HepG2 (cell line): Measurements from ENCODE around the gene CCDC69. TPM values are rescaled to one million over a fixed set of nuclear protein-coding genes. Genes with fewer than 3 reads are reported as not detected.

ENCODE experiments used
- AHDC1 ChIP-seq: sonication (generic); formaldehyde crosslinking; IDR thresholded peaks from 2 replicates; pipeline ENCODE4 v1.5.1; 2020; ENCODE audit warnings: mild to moderate bottlenecking, missing genetic modification reagents, borderline replicate concordance
- ARHGAP35 ChIP-seq: sonication (generic); formaldehyde crosslinking; IDR thresholded peaks from 2 replicates; pipeline ENCODE4 v1.9.0; 2022; ENCODE audit warnings: mild to moderate bottlenecking, inconsistent platforms, moderate library complexity, missing genetic modification reagents, borderline replicate concordance
- CAMTA2 ChIP-seq: sonication (generic); formaldehyde crosslinking; IDR thresholded peaks from 2 replicates; pipeline ENCODE4 v1.4.0; 2020; ENCODE audit warnings: mild to moderate bottlenecking, missing genetic modification reagents, borderline replicate concordance
- CERS6 ChIP-seq: sonication (generic); formaldehyde crosslinking; IDR thresholded peaks from 2 replicates; pipeline ENCODE4 v1.5.0; 2020; ENCODE audit warnings: missing genetic modification reagents
- NR2F6 ChIP-seq, 2 experiments: IDR thresholded peaks; 2 replicates each; pipeline ENCODE4 v1.6.1; 2016; ENCODE audit warnings: antibody characterized with exemption in 1 of 2, mild to moderate bottlenecking in 1 of 2
- POLR2AphosphoS2 ChIP-seq: IDR thresholded peaks from 2 replicates; pipeline ENCODE4 v1.6.1; 2011; ENCODE audit warnings: low read depth, low read length, improper control_type of control experiment
- REL ChIP-seq: sonication (generic); formaldehyde crosslinking; conservative IDR thresholded peaks from 2 replicates; pipeline ENCODE4 v1.8.0; 2022; ENCODE audit warnings: mild to moderate bottlenecking, missing genetic modification reagents, moderate library complexity
- SALL1 ChIP-seq: sonication (generic); formaldehyde crosslinking; IDR thresholded peaks from 2 replicates; pipeline ENCODE4 v1.8.0; 2022; ENCODE audit warnings: mild to moderate bottlenecking, missing genetic modification reagents
- TAF1 ChIP-seq: sonication (generic); formaldehyde crosslinking; IDR thresholded peaks from 2 replicates; pipeline ENCODE4 v1.4.0; 2020; ENCODE audit warnings: missing genetic modification reagents
- TAF15 ChIP-seq: fragments of 200-400 bp; formaldehyde crosslinking; IDR thresholded peaks from one replicate; pipeline ENCODE4 v1.6.1; 2018; ENCODE audit warnings: mild to moderate bottlenecking, low read depth, low read length; ENCODE audit not compliant: poor library complexity, severe bottlenecking
- TFDP1 ChIP-seq: IDR thresholded peaks from 2 replicates; pipeline ENCODE4 v1.6.1; 2016; ENCODE audit warnings: missing compliant biosample characterization, missing genetic modification reagents, borderline replicate concordance
- ZFAT ChIP-seq: sonication (generic); formaldehyde crosslinking; conservative IDR thresholded peaks from 2 replicates; pipeline ENCODE4 v1.8.1; 2023; ENCODE audit warnings: missing genetic modification reagents, inconsistent platforms
- ZNF160 ChIP-seq: sonication (generic); formaldehyde crosslinking; IDR thresholded peaks from 2 replicates; pipeline ENCODE4 v1.8.0; 2022; ENCODE audit warnings: mild to moderate bottlenecking, inconsistent platforms, missing genetic modification reagents
- ZNF382 ChIP-seq: sonication (generic); formaldehyde crosslinking; IDR thresholded peaks from 2 replicates; pipeline ENCODE4 v1.5.0; 2020; ENCODE audit warnings: missing genetic modification reagents, mild to moderate bottlenecking, borderline replicate concordance
- ZNF414 ChIP-seq: sonication (generic); formaldehyde crosslinking; IDR thresholded peaks from 2 replicates; pipeline ENCODE4 v1.5.0; 2020; ENCODE audit warnings: missing genetic modification reagents
- ZNF569 ChIP-seq: sonication (generic); formaldehyde crosslinking; IDR thresholded peaks from 2 replicates; pipeline ENCODE4 v1.5.0; 2020; ENCODE audit warnings: mild to moderate bottlenecking, missing genetic modification reagents, moderate library complexity, borderline replicate concordance
- ZNF788 ChIP-seq: sonication (generic); formaldehyde crosslinking; IDR thresholded peaks from 2 replicates; pipeline ENCODE4 v1.5.0; 2020; ENCODE audit warnings: mild to moderate bottlenecking, missing genetic modification reagents, borderline replicate concordance
- polyA plus RNA-seq, 8 experiments: library from polyadenylated mRNA; depleted of rRNA in 3 of 8; stranded (reverse) in 7 of 8; unstranded in 1 of 8; fragments of >200 nt; fragmentation: Illumina TruSeq in 4 of 8; extraction: Trizol in 4 of 8; gene quantifications; 2 replicates each; pipeline versions ENCODE4 v1.2.1 to v1.2.3, GENCODE V29; 2011 to 2016; ENCODE audit warnings: low read depth in 4 of 8, missing spikeins in 1 of 8, mixed read lengths in 1 of 8; ENCODE audit not compliant: insufficient read depth in 1 of 8
- total RNA-seq, 5 experiments: library from RNA; depleted of rRNA; stranded (reverse); fragments of >200 nt; fragmentation: Illumina TruSeq; extraction: Trizol; gene quantifications; 2 replicates each; pipeline ENCODE4 v1.2.3, GENCODE V29; 2016; ENCODE audit warnings: low read depth in 1 of 5
- TF ChIP-seq, protein P1 (sequence below): sonication (generic); formaldehyde crosslinking; IDR thresholded peaks from 2 replicates; pipeline ENCODE4 v1.5.1; 2020; ENCODE audit warnings: missing genetic modification reagents, mild to moderate bottlenecking, borderline replicate concordance

The CCDC69 gene
- total and polyA plus RNA-seq, 2 of the 13 experiments (the other 11 are each of a cell fraction or from before 2014, with no cell fraction given), result 12.2 to 45.2 TPM

DNA sequence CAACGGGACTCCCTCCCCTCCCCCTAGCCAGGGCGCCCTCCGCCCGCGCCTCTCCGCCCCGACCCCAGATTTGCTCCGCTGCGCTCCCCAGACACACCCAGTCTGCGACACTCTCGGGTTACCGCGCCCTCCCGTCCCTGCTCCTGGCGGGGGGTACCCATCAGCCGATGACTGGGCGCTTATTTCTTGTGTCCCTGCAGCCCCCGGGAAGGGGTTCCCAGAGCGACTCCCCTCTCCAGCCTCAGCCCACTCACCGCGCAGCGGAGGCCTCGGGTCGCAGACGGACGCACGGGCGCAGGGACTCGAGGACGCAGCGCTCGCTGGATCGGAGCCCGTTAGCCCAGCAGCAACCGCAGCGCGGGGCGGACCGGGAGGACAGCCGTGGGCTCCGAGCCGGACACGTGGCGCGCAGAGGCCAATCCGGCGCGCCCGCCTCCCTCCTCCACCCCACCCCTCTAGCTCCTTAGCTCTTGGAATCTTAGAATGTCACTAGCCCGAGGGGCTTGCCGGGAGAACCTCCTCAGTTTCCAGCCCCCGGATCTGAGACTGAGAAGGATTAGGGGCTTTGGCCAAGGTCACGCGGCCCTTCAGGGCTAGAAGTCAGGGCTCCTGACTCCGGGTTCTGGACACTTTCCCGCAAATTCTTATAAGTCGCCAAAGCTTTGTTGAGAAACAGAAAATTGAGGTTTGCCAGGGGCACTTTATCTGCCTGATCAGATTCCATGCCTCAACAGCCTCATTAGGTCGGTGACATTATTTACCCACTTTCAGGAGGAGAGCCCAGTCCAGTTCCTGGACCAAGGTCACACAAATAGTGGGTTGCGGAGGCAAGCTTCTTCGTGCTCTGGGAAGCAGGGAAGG, 66.2 kb downstream of the CCDC69 start, which contains the start of gene ANXA6 (continued):
- TF ChIP-seq POLR2AphosphoS2, result no peak
- no peak for TF ChIP-seq ZNF382
- 0 out of 2 replicates have a peak, but pooled peaks have one; percentile 38 for TF ChIP-seq CERS6
- TF ChIP-seq ZNF160, result peak; percentile 54; the same call in 1 of the 2 replicates
- TF ChIP-seq REL (CRISPR knock-in tag), result no peak
- TF ChIP-seq ZFAT (CRISPR knock-in tag), result no peak
- peak; percentile 87 for TF ChIP-seq ZNF414 (CRISPR knock-in tag)
- TF ChIP-seq ZNF569 (CRISPR knock-in tag), result peak; percentile 47; the same call in 1 of the 2 replicates
- no peak for TF ChIP-seq CAMTA2 (CRISPR knock-in tag)
- peak; percentile 70 for TF ChIP-seq TAF1 (CRISPR knock-in tag)
- peak; percentile 77; the same call in 1 of the 2 replicates for TF ChIP-seq TFDP1 (CRISPR knock-in tag)
- peak; percentile 11; the same call in 1 of the 2 replicates for TF ChIP-seq ARHGAP35 (CRISPR knock-in tag)
- peak; percentile 56 for TF ChIP-seq SALL1 (CRISPR knock-in tag)
- TF ChIP-seq TAF15, result no peak
- TF ChIP-seq ZNF788 (CRISPR knock-in tag), result 0 out of 2 replicates have a peak, but pooled peaks have one; percentile 48
- TF ChIP-seq, protein P1, sequence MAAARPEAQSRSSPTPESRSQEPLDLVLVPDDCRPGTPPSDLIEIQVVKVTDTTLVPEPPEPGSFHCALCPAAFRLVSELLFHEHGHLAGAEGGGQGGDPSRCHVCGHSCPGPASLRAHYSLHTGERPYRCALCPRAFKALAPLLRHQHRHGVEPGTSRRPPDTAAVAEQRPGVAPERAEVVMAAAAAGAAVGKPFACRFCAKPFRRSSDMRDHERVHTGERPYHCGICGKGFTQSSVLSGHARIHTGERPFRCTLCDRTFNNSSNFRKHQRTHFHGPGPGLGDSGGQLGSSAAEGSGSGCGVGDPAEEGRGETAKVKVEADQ (CRISPR knock-in tag), result peak; percentile 92
- TF ChIP-seq AHDC1 (CRISPR knock-in tag), result no peak
- TF ChIP-seq NR2F6 (IDR thresholded peaks at IDR 0.05), result 0 out of 2 replicates have a peak, but pooled peaks have one; percentile 11
- no peak for TF ChIP-seq NR2F6 (CRISPR knock-in tag; IDR thresholded peaks at IDR 0.05)
